DND-41 (cell line): ENCODE measurements around the gene PAK5.

Source experiments
- ATAC-seq: fragments of 200-7000 bp; cut with Tn5 transposase; 3 replicates; pipeline ENCODE4 v1.9.1; 2021; ENCODE audit warnings: low read depth; ENCODE audit not compliant: insufficient read depth
- DNase-seq: peaks from one replicate; pipeline ENCODE4 v3.0.0-alpha.2; 2020
- H2AFZ ChIP-seq: 2 replicates; pipeline ENCODE4 v1.6.0; 2012; ENCODE audit warnings: low read depth, low read length
- H3K27ac ChIP-seq: 2 replicates; pipeline ENCODE4 v1.5.1; 2012; ENCODE audit warnings: low read length, inconsistent platforms
- H3K27me3 ChIP-seq: fragments of 200-600 bp; sonication (generic); 2 replicates; pipeline ENCODE4 v1.6.0; 2012; ENCODE audit warnings: low read length, mild to moderate bottlenecking, inconsistent platforms; ENCODE audit not compliant: insufficient read depth, poor library complexity
- H3K36me3 ChIP-seq: 2 replicates; pipeline ENCODE4 v1.5.1; 2012; ENCODE audit warnings: low read length, inconsistent platforms; ENCODE audit not compliant: insufficient read depth
- H3K4me1 ChIP-seq: 2 replicates; pipeline ENCODE4 v1.5.1; 2012; ENCODE audit warnings: mild to moderate bottlenecking, low read length; ENCODE audit not compliant: insufficient read depth
- H3K4me2 ChIP-seq: 2 replicates; pipeline ENCODE4 v1.6.0; 2012; ENCODE audit warnings: mild to moderate bottlenecking, moderate library complexity, low read length, inconsistent platforms; ENCODE audit not compliant: insufficient read depth
- H3K4me3 ChIP-seq, 2 experiments: fragments of 200-600 bp in 1 of 2; shearing (Covaris generic) in 1 of 2; 2 replicates each; pipeline ENCODE4 v1.5.1; 2012 to 2016; ENCODE audit warnings: inconsistent platforms in 2 of 2, low read length in 2 of 2, mild to moderate bottlenecking in 2 of 2, low read depth in 1 of 2, moderate library complexity in 1 of 2
- H3K79me2 ChIP-seq: 2 replicates; pipeline ENCODE4 v1.6.0; 2012; ENCODE audit warnings: low read length, inconsistent platforms; ENCODE audit not compliant: insufficient read depth
- H3K9ac ChIP-seq: 2 replicates; pipeline ENCODE4 v1.6.0; 2012; ENCODE audit warnings: low read depth, mild to moderate bottlenecking, inconsistent platforms, low read length, moderate library complexity
- H3K9me3 ChIP-seq: 2 replicates; pipeline ENCODE4 v1.5.1; 2012; ENCODE audit warnings: low read length, moderate library complexity, mild to moderate bottlenecking, inconsistent platforms; ENCODE audit not compliant: insufficient read depth, severe bottlenecking
- H4K20me1 ChIP-seq: 2 replicates; pipeline ENCODE4 v1.6.0; 2012; ENCODE audit warnings: low read length; ENCODE audit not compliant: insufficient read depth
- EZH2 ChIP-seq: IDR thresholded peaks from 3 replicates; pipeline ENCODE4 v1.6.1; 2012; ENCODE audit warnings: borderline replicate concordance, low read depth, mild to moderate bottlenecking, moderate library complexity, low read length, inconsistent platforms; ENCODE audit not compliant: severe bottlenecking
- TF ChIP-seq, protein P1 (sequence below): IDR thresholded peaks from 2 replicates; pipeline ENCODE4 v1.5.1; 2012; ENCODE audit warnings: borderline replicate concordance, low read length, moderate library complexity, mild to moderate bottlenecking; ENCODE audit not compliant: poor library complexity, severe bottlenecking; ENCODE audit errors: extremely low read depth

Gene PAK5

DNA sequence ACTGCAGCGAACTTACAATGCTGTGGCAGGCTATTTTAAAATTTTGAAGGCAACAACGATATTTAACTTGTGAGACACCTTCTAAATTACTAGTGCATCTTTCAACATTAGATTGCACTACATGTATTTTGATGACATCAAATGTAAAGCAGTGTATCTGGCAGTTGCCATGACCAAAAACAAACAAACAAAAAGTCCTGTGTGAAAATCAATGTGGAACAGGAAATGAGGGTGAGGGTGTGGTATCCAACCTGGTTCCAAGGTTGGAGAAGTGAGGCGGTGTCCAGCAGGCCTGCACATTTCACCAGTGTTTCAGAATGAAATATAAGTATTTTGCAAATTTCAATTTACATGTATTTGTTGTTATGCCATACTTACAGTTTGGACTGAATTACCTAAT lies 212.5 kb downstream of the PAK5 start:
- Histone ChIP-seq H4K20me1 (no peaks in the 10 kb centered on the region), H3K36me3 (no peaks in the 10 kb centered on the region), H2AFZ (no peak overlapping the region), H3K4me2 (no peak overlapping the region), H3K27me3 (no peaks in the 10 kb centered on the region), H3K4me3 (no peak overlapping the region), H3K27ac (no peak overlapping the region), H3K79me2 (no peaks in the 10 kb centered on the region), H3K9me3 (peaks cover 2% of the 10 kb centered on the region), H3K9ac (no peak overlapping the region), H3K4me1 (no peaks in the 10 kb centered on the region)
- no peak for TF ChIP-seq EZH2
- TF ChIP-seq, protein P1, sequence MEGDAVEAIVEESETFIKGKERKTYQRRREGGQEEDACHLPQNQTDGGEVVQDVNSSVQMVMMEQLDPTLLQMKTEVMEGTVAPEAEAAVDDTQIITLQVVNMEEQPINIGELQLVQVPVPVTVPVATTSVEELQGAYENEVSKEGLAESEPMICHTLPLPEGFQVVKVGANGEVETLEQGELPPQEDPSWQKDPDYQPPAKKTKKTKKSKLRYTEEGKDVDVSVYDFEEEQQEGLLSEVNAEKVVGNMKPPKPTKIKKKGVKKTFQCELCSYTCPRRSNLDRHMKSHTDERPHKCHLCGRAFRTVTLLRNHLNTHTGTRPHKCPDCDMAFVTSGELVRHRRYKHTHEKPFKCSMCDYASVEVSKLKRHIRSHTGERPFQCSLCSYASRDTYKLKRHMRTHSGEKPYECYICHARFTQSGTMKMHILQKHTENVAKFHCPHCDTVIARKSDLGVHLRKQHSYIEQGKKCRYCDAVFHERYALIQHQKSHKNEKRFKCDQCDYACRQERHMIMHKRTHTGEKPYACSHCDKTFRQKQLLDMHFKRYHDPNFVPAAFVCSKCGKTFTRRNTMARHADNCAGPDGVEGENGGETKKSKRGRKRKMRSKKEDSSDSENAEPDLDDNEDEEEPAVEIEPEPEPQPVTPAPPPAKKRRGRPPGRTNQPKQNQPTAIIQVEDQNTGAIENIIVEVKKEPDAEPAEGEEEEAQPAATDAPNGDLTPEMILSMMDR = no peak
- DNase-seq (no peak), ATAC-seq (no peak)

DNA sequence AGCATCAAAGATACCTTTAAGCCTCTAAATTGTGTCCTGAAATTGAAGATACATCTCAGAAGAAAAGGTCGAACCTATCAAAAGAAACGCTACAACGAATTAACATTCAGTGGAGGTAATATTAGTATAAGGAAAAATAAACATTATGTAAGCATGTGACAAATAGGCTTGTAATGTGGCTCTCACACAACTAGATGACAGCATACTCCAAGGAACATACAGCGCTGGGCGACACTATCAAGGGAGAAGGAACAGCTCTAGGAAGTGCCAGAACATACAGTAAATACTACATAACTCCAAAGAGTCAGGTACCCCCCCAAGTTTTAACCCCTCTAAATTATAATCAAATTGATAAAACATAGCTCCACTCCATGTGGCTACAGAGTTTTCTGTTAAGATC lies 220.9 kb downstream of the PAK5 start:
- Histone ChIP-seq H3K27me3 (no peaks in the 10 kb centered on the region), H3K36me3 (no peaks in the 10 kb centered on the region), H3K4me2 (no peak overlapping the region), H4K20me1 (no peaks in the 10 kb centered on the region), H3K4me3 (no peak overlapping the region), H3K4me1 (no peaks in the 10 kb centered on the region), H3K9me3 (no peaks in the 10 kb centered on the region), H3K27ac (no peak overlapping the region), H2AFZ (no peak overlapping the region), H3K79me2 (no peaks in the 10 kb centered on the region), H3K9ac (no peak overlapping the region)
- no peak for DNase-seq
- TF ChIP-seq EZH2 = no peak
- TF ChIP-seq, protein P1 = peak; percentile 47
- no peak for ATAC-seq

DNA sequence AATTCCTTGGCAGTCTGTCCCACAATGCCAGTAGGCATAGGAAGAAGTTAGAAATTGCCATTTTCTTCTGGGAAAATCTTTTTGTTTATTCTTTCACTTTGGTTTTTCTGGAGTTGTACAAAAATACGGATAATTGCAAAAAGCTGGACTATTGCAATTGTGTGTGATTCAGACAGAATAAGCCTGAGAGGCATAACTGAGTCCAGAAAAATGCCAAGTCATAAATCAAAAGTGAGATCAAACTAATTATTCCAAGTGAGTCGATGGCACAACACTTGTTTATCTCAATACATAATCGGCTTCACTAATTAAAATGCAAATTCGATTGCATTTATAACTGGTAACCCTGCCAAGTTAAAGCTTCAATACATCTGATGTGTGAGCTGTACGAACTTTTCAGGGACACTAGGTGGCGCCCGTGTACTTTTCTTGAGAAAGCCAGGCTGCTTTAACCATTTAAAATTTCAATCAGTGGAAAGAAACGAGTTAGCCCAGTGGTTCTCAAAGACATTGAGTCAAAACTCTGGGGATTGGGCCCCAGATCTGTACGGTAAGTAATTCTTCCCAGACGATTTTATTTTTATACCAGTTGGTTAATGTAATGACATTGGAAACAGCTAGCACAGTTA lies 221.9 kb downstream of the PAK5 start:
- peak; percentile 82 for ATAC-seq
- Histone ChIP-seq H4K20me1 (no peaks in the 10 kb centered on the region), H3K27me3 (no peaks in the 10 kb centered on the region), H3K9ac (no peak overlapping the region), H3K4me1 (no peaks in the 10 kb centered on the region), H3K9me3 (no peaks in the 10 kb centered on the region), H2AFZ (no peak overlapping the region), H3K79me2 (no peaks in the 10 kb centered on the region), H3K27ac (no peak overlapping the region), H3K36me3 (no peaks in the 10 kb centered on the region), H3K4me2 (no peak overlapping the region), H3K4me3 (no peak overlapping the region)
- TF ChIP-seq, protein P1 = peak; percentile 94
- TF ChIP-seq EZH2 = no peak
- DNase-seq = peak; percentile 56
